Mesenchymal stem cell (in vitro differentiated cells and primary cell): ENCODE measurements around the gene ASIC2.
"Not testable (repeated sequence)": the region's sequence is repeated elsewhere in the genome, so short reads cannot be mapped to it uniquely, and the experiment has no call there.

Experiments used
- DNase-seq: peaks from one replicate; pipeline ENCODE4 v3.0.0-alpha.2; 2013
- H2AFZ ChIP-seq: one replicate; pipeline ENCODE4 v1.6.1; 2013; ENCODE audit warnings: low read depth, mild to moderate bottlenecking, control low read depth, inconsistent platforms, low read length, moderate library complexity
- H2AK5ac ChIP-seq: 2 replicates; pipeline ENCODE4 v1.6.1; 2013; ENCODE audit warnings: low read length, moderate library complexity, mild to moderate bottlenecking, inconsistent platforms; ENCODE audit not compliant: severe bottlenecking
- H2BK120ac ChIP-seq: one replicate; pipeline ENCODE4 v1.6.1; 2013; ENCODE audit warnings: low read depth, mild to moderate bottlenecking, inconsistent platforms, low read length, moderate library complexity
- H2BK12ac ChIP-seq, 2 experiments: one replicate each; pipeline ENCODE4 v1.6.1; 2013; ENCODE audit warnings: inconsistent platforms in 2 of 2, low read length in 2 of 2, mild to moderate bottlenecking in 2 of 2, moderate library complexity in 2 of 2, control low read depth in 1 of 2
- H2BK15ac ChIP-seq: one replicate; pipeline ENCODE4 v1.6.1; 2013; ENCODE audit warnings: mild to moderate bottlenecking, low read depth, inconsistent platforms; ENCODE audit not compliant: poor library complexity, severe bottlenecking
- H2BK5ac ChIP-seq: 2 replicates; pipeline ENCODE4 v1.6.1; 2013; ENCODE audit warnings: low read depth, mild to moderate bottlenecking, low read length, control low read depth, inconsistent platforms; ENCODE audit not compliant: poor library complexity, severe bottlenecking
- H3K14ac ChIP-seq, 2 experiments: one replicate each; pipeline ENCODE4 v1.6.1; 2013; ENCODE audit warnings: inconsistent platforms in 2 of 2, low read length in 2 of 2, control low read depth in 1 of 2, mild to moderate bottlenecking in 1 of 2, moderate library complexity in 1 of 2
- H3K18ac ChIP-seq, 2 experiments: one replicate each; pipeline ENCODE4 v1.6.1; 2013; ENCODE audit warnings: inconsistent platforms in 2 of 2, low read length in 2 of 2, control low read depth in 1 of 2, low read depth in 1 of 2, mild to moderate bottlenecking in 1 of 2
- H3K23ac ChIP-seq, 2 experiments: one replicate each; pipeline ENCODE4 v1.6.1; 2013; ENCODE audit warnings: inconsistent platforms in 2 of 2, low read length in 2 of 2, mild to moderate bottlenecking in 2 of 2, moderate library complexity in 2 of 2, control low read depth in 1 of 2
- H3K27ac ChIP-seq: 2 replicates; pipeline ENCODE4 v1.5.1; 2013; ENCODE audit warnings: mild to moderate bottlenecking, moderate library complexity, low read length, control low read depth, inconsistent platforms; ENCODE audit not compliant: poor library complexity, severe bottlenecking
- H3K27me3 ChIP-seq, 2 experiments: 2 replicates each; pipeline versions ENCODE4 v1.6.1 to v1.7.0; 2013; ENCODE audit warnings: low read length in 2 of 2, mild to moderate bottlenecking in 2 of 2, moderate library complexity in 2 of 2, control low read depth in 1 of 2, inconsistent platforms in 1 of 2; ENCODE audit not compliant: control insufficient read depth in 1 of 2, insufficient read depth in 1 of 2
- H3K36me3 ChIP-seq, 2 experiments: 2 replicates each; pipeline versions ENCODE4 v1.6.1 to v1.7.0; 2013; ENCODE audit warnings: low read length in 2 of 2, control low read depth in 1 of 2, inconsistent platforms in 1 of 2, low read depth in 1 of 2, mild to moderate bottlenecking in 1 of 2; ENCODE audit not compliant: insufficient read depth in 2 of 2, control insufficient read depth in 1 of 2
- H3K4ac ChIP-seq, 2 experiments: one replicate each; pipeline ENCODE4 v1.6.1; 2013; ENCODE audit warnings: inconsistent platforms in 2 of 2, low read length in 2 of 2, mild to moderate bottlenecking in 2 of 2, moderate library complexity in 2 of 2, control low read depth in 1 of 2, low read depth in 1 of 2
- H3K4me1 ChIP-seq: 2 replicates; pipeline ENCODE4 v1.6.1; 2013; ENCODE audit warnings: low read depth, low read length, control low read depth; ENCODE audit not compliant: control insufficient read depth, insufficient read depth
- H3K4me2 ChIP-seq: 2 replicates; pipeline ENCODE4 v1.6.1; 2013; ENCODE audit warnings: low read length, mild to moderate bottlenecking, inconsistent platforms; ENCODE audit not compliant: poor library complexity, severe bottlenecking
- H3K4me3 ChIP-seq, 2 experiments: 2 replicates each; pipeline versions ENCODE4 v1.5.1 to v1.7.0; 2013; ENCODE audit warnings: low read length in 2 of 2, mild to moderate bottlenecking in 2 of 2, control low read depth in 1 of 2, low read depth in 1 of 2; ENCODE audit not compliant: insufficient read depth in 1 of 2
- H3K79me1 ChIP-seq: replicated peaks from 2 replicates; pipeline ENCODE4 v1.6.1; 2013; ENCODE audit warnings: mild to moderate bottlenecking, control low read depth, low read length, inconsistent platforms; ENCODE audit not compliant: poor library complexity, severe bottlenecking
- H3K9ac ChIP-seq: 2 replicates; pipeline ENCODE4 v1.7.0; 2013; ENCODE audit warnings: mild to moderate bottlenecking, low read length, moderate library complexity
- H3K9me3 ChIP-seq: 2 replicates; pipeline ENCODE4 v1.7.0; 2013; ENCODE audit warnings: mild to moderate bottlenecking, low read length; ENCODE audit not compliant: control insufficient read depth
- H4K8ac ChIP-seq: one replicate; pipeline ENCODE4 v1.6.1; 2013; ENCODE audit warnings: inconsistent platforms, mild to moderate bottlenecking, low read length, moderate library complexity
- H4K91ac ChIP-seq: one replicate; pipeline ENCODE4 v1.6.1; 2013; ENCODE audit warnings: mild to moderate bottlenecking, low read length, inconsistent platforms
- WGBS: methylation state at CpG from one replicate; pipeline ENCODE4 v1.1.7; 2013; ENCODE audit warnings: mixed read lengths; 5-methylcytosine and 5-hydroxymethylcytosine counted together

ASIC2 gene

GRCh38 chr17:32969231-32969630, 323.9 kb downstream of the ASIC2 start:
- not testable (repeated sequence) for H3K23ac ChIP-seq, H3K27ac ChIP-seq, H2BK12ac ChIP-seq, H2BK15ac ChIP-seq, H3K18ac ChIP-seq, H3K9ac ChIP-seq, H4K8ac ChIP-seq, H2AFZ ChIP-seq, H2AK5ac ChIP-seq, H4K91ac ChIP-seq, H3K4me1 ChIP-seq, H3K4ac ChIP-seq, H3K4me2 ChIP-seq, H3K79me1 ChIP-seq, DNase-seq, H3K14ac ChIP-seq, H3K36me3 ChIP-seq, H3K4me3 ChIP-seq, H2BK120ac ChIP-seq, H2BK5ac ChIP-seq
- Histone ChIP-seq H3K9me3 (peaks cover 11% of the 10 kb centered on the region), H3K27me3 (peaks cover 0 to 34% of the 10 kb centered on the region in 2 experiments)
- 90% methylated on average over 2 of the region's 4 CpGs for WGBS

GRCh38 chr17:32964541-32964940, 328.6 kb downstream of the ASIC2 start:
- no peak overlapping the region for H3K9ac ChIP-seq
- no peak for DNase-seq
- 82% methylated on average over 11 of the region's 11 CpGs for WGBS
- H3K79me1 ChIP-seq = no peaks in the 10 kb centered on the region
- no peaks in the 10 kb centered on the region for H3K36me3 ChIP-seq
- no peaks in the 10 kb centered on the region for H3K9me3 ChIP-seq
- no peak overlapping the region for H3K14ac ChIP-seq
- H3K27ac ChIP-seq = no peak overlapping the region
- no peak overlapping the region for H3K23ac ChIP-seq
- no peak overlapping the region for H3K18ac ChIP-seq
- H2BK5ac ChIP-seq = no peak overlapping the region
- H3K4me2 ChIP-seq = no peak overlapping the region
- H3K4me3 ChIP-seq = no peak overlapping the region
- H2BK12ac ChIP-seq = no peak overlapping the region
- no peak overlapping the region for H2AFZ ChIP-seq
- H2BK120ac ChIP-seq = no peak overlapping the region
- no peak overlapping the region for H2BK15ac ChIP-seq
- H3K4me1 ChIP-seq = no peaks in the 10 kb centered on the region
- H2AK5ac ChIP-seq = no peak overlapping the region
- no peak overlapping the region for H3K4ac ChIP-seq
- peaks cover 0 to 55% of the 10 kb centered on the region in 2 experiments for H3K27me3 ChIP-seq
- H4K8ac ChIP-seq = no peak overlapping the region
- H4K91ac ChIP-seq = no peak overlapping the region
